VCaP (cell line): ENCODE data around the gene IPPK.
A peak's percentile ranks its signal among the peaks of the same experiment; 100 is the strongest.

ENCODE experiments used
- H3K27ac ChIP-seq: fragments of 450-650 bp; 2 replicates; pipeline ENCODE4 v1.5.1; 2017
- CTCF ChIP-seq: fragments of 450-650 bp; conservative IDR thresholded peaks from 2 replicates; pipeline ENCODE4 v1.5.1; 2017; ENCODE audit warnings: mild to moderate bottlenecking, moderate library complexity

Gene IPPK

GRCh38 chr9:92714787-92715487, 45.0 kb upstream of the IPPK start:
- TF ChIP-seq CTCF: no peak
- no peak overlapping the region for H3K27ac ChIP-seq

- TF ChIP-seq CTCF: no peak
- no peak overlapping the region for H3K27ac ChIP-seq
These were observed 44.1 kb upstream of the IPPK start for GRCh38 chr9:92714016-92714415.

- H3K27ac ChIP-seq: no peak overlapping the region
- no peak for TF ChIP-seq CTCF
These were observed 43.6 kb upstream of the IPPK start for GRCh38 chr9:92713528-92713927.

DNA sequence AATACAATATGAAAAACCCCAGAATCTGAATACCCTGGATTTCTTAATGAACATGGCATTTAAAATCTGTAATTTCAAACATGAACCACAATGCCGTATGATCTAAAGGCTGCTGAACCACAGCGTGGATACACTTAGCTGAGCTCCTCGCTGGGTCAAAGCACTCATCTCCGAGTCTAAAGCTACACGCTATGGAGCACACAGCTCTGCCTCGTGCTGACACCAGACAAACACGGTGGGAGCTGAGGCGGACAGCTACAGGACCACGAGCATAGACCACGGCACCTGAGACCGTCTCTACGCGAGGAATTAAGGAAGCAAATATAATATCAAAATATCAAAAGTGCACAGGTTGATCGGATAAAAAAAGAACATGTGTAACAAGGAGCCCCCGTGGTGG, 42.8 kb upstream of the IPPK start:
- no peak overlapping the region for H3K27ac ChIP-seq
- no peak for TF ChIP-seq CTCF

DNA sequence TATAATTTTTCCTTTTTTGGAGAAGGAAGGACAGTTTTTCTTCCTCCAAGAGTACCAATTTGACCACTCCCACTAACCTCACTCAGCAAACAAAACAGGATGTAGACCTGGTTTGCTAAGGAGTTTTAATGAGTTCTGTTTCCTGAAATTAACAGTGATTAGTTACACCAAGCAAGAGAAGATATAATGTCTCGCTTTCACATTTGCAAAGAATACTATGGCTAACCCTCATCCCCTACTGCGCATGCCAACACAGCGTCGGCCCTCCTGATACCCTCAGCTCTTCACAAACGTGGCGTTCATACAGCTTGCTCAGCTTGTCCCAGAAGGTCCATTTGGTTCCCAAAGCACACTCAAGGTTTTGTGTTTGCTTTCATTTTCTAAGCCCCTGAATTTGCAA, 41.9 kb upstream of the IPPK start:
- TF ChIP-seq CTCF: no peak
- H3K27ac ChIP-seq: peak overlapping the region; percentile 53

GRCh38 chr9:92711146-92711545, 41.2 kb upstream of the IPPK start:
- no peak for TF ChIP-seq CTCF
- 0 out of 2 replicates have a peak overlapping the region, but pooled peaks have one; percentile 53 for H3K27ac ChIP-seq

DNA sequence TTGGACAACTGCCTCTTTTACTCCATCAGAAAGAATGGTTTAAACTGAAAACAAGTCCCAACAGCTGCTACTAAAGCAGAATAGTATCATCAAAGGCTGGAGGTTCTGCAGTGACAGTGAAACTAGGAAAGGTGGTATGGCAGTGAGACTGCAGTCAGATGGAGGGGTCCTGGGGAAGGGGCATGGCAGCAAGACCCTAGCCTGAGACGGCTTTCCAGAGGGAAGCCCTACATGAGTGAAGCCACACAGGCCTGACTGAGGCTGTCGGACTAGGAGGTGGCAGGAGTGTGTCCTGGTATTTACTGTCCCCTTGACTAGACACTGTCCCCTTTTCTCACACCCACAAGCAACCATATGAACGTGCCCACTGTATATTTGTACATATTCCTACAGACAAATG, 40.4 kb upstream of the IPPK start:
- no peak for TF ChIP-seq CTCF
- no peak overlapping the region for H3K27ac ChIP-seq
